Measurements from ENCODE around the gene PYCR2. TPM values are rescaled to one million over a fixed set of nuclear protein-coding genes. Genes with fewer than 3 reads are reported as not detected.
A peak's percentile ranks its signal among the peaks of the same experiment; 100 is the strongest.
"Not testable (repeated sequence)": the region's sequence is repeated elsewhere in the genome, so short reads cannot be mapped to it uniquely, and the experiment has no call there.

PYCR2 gene
- total and polyA plus RNA-seq, 7 donors = 31.0 to 74.4 (median 34.9) TPM

GRCh38 chr1:225891229-225891972, 32.6 kb downstream of the PYCR2 start:
- no peaks in the 10 kb centered on the region for H3K9me3 ChIP-seq
- TF ChIP-seq POLR2A (IDR thresholded peaks at IDR 0.05) (no peak), POLR2AphosphoS5 (IDR thresholded peaks at IDR 0.05) (no peak), EP300 (IDR thresholded peaks at IDR 0.05) (no peak), CTCF (IDR thresholded peaks at IDR 0.05) (no peak)
- DNase-seq = no peak
- no peak overlapping the region for H3K4me3 ChIP-seq
- peaks cover 0 to 6% (median 0%) of the 10 kb centered on the region in 4 donors for H3K4me1 ChIP-seq
- no peak overlapping the region for H3K27ac ChIP-seq
- H3K27me3 ChIP-seq = no peaks in the 10 kb centered on the region
- 24 to 78% methylated on average over 14 of the region's 14 CpGs for WGBS, 2 donors
- H3K36me3 ChIP-seq = no peaks in the 10 kb centered on the region
- intact Hi-C loops (cut with DNase I) = no loop called here

- no peak for TF ChIP-seq EP300 (IDR thresholded peaks at IDR 0.05)
- intact Hi-C loops (cut with DNase I) = no loop called here
- 15 to 60% methylated on average over 6 of the region's 6 CpGs for WGBS, 2 donors
- Histone ChIP-seq H3K36me3 (no peaks in the 10 kb centered on the region), H3K4me3 (no peak overlapping the region), H3K4me1 (peaks cover 0 to 6% (median 0%) of the 10 kb centered on the region in 4 donors), H3K27me3 (no peaks in the 10 kb centered on the region), H3K9me3 (no peaks in the 10 kb centered on the region), H3K27ac (no peak overlapping the region)
- no peak for DNase-seq
Observed at GRCh38 chr1:225890346-225891228, 33.5 kb downstream of the PYCR2 start.

- 17 to 71% methylated on average over 5 of the region's 5 CpGs for WGBS, 2 donors
- intact Hi-C loops (cut with DNase I) = no loop called here
- no peak overlapping the region for H3K4me3 ChIP-seq
Observed at GRCh38 chr1:225889743-225890142, 34.3 kb downstream of the PYCR2 start.

GRCh38 chr1:225888898-225889601, 35.0 kb downstream of the PYCR2 start, which contains the start of gene LEFTY1:
Gene LEFTY1 (minus strand): TSS chr1:225889146. CDS start chr1:225889066, 80 bp downstream.
- WGBS, 2 donors = 14 to 58% methylated on average over 11 of the region's 11 CpGs
- Histone ChIP-seq H3K36me3 (no peaks in the 10 kb centered on the region), H3K9me3 (no peaks in the 10 kb centered on the region), H3K27ac (no peak within 1 kb of the TSS), H3K4me3 (no peak within 1 kb of the TSS), H3K4me1 (peaks cover 0 to 6% (median 0%) of the 10 kb centered on the region in 4 donors), H3K27me3 (no peaks in the 10 kb centered on the region)
- intact Hi-C loops (cut with DNase I) = no loop called here
- DNase-seq = no peak
- TF ChIP-seq POLR2AphosphoS5 (IDR thresholded peaks at IDR 0.05) (peak in 1 of 4 donors; percentile 45), POLR2A (IDR thresholded peaks at IDR 0.05) (peak in 1 of 2 donors; percentile 71), EP300 (IDR thresholded peaks at IDR 0.05) (no peak)

More at GRCh38 chr1:225889743-225890142, 34.3 kb downstream of the PYCR2 start:
- no peaks in the 10 kb centered on the region for H3K9me3 ChIP-seq
- no peak for DNase-seq
- no peaks in the 10 kb centered on the region for H3K27me3 ChIP-seq
- no peaks in the 10 kb centered on the region for H3K36me3 ChIP-seq
- H3K27ac ChIP-seq = no peak overlapping the region
- no peak for TF ChIP-seq EP300 (IDR thresholded peaks at IDR 0.05)
- H3K4me1 ChIP-seq = peaks cover 0 to 6% (median 0%) of the 10 kb centered on the region in 4 donors

GRCh38 chr1:225888289-225888897, 35.7 kb downstream of the PYCR2 start:
- intact Hi-C loops (cut with DNase I) = no loop called here
- Histone ChIP-seq H3K4me1 (peaks cover 0 to 12% (median under 1%) of the 10 kb centered on the region in 4 donors), H3K4me3 (no peak overlapping the region), H3K36me3 (no peaks in the 10 kb centered on the region), H3K27ac (no peak overlapping the region), H3K9me3 (no peaks in the 10 kb centered on the region), H3K27me3 (no peaks in the 10 kb centered on the region)
- DNase-seq = no peak
- no peak for TF ChIP-seq CTCF (IDR thresholded peaks at IDR 0.05)
- no peak for TF ChIP-seq POLR2AphosphoS5 (IDR thresholded peaks at IDR 0.05)
- 20 to 71% methylated on average over 18 of the region's 18 CpGs for WGBS, 2 donors

- H3K4me3 ChIP-seq; H3K27ac ChIP-seq; intact Hi-C loops (cut with DNase I); DNase-seq; H3K9me3 ChIP-seq; H3K36me3 ChIP-seq; H3K27me3 ChIP-seq: not testable (repeated sequence)
- peaks cover 0 to 16% (median 4%) of the 10 kb centered on the region in 4 donors for H3K4me1 ChIP-seq
- WGBS, 2 donors = 21 to 47% methylated on average over 54 of the region's 56 CpGs
Observed at GRCh38 chr1:225887554-225888288, 36.3 kb downstream of the PYCR2 start.
